HCT116 (cell line): ENCODE measurements around the gene EDNRA. TPM values are rescaled to one million over a fixed set of nuclear protein-coding genes. Genes with fewer than 3 reads are reported as not detected.
A peak's percentile ranks its signal among the peaks of the same experiment; 100 is the strongest.

Experiments used
- ATAC-seq: fragments of 200-7000 bp; cut with Tn5 transposase; 2 replicates; pipeline ENCODE4 v1.9.1; 2020; ENCODE audit warnings: mild to moderate bottlenecking, moderate library complexity
- BruUV-seq: library from RNA; stranded (reverse); fragments of 400-500 nt; replicated peaks from 2 replicates; lab custom pipeline; 2021; lab: Mats Ljungman, UMichigan
- CTCF ChIA-PET: fragments of 300-600 bp; sonication (Branson Sonifier 250); formaldehyde crosslinking; loops from one replicate; lab custom pipeline; 2021; ENCODE audit warnings: antibody characterized with exemption; lab: Charles Lee
- POLR2A ChIA-PET: fragments of 300-600, 350-600 bp; sonication (Branson Sonifier 250); formaldehyde crosslinking; loops from one replicate; lab custom pipeline; 2021; ENCODE audit warnings: antibody characterized with exemption; lab: Charles Lee
- RAD21 ChIA-PET, 2 experiments: fragments of 300-600 bp; sonication (Branson Sonifier 250); formaldehyde crosslinking; loops; one replicate each; lab custom pipeline; 2023; ENCODE audit warnings: low total read pairs in 2 of 2; ENCODE audit not compliant: uncharacterized antibody in 2 of 2, unreplicated experiment in 2 of 2, low non-redundant PET in 1 of 2; lab: Charles Lee
- DNase-seq: peaks from one replicate; pipeline ENCODE4 v3.0.0-alpha.2; 2010; ENCODE audit warnings: low read depth, low spot score
- H2AFZ ChIP-seq: fragments of 200-600 bp; shearing (Covaris generic), sonication (generic); 2 replicates; pipeline ENCODE4 v1.6.1; 2017; ENCODE audit warnings: low read depth, mixed run types, mixed read lengths, antibody characterized with exemption, low read length; ENCODE audit not compliant: poor library complexity, severe bottlenecking
- H3K27ac ChIP-seq: 2 replicates; pipeline ENCODE4 v1.5.1; 2012; ENCODE audit warnings: low read depth, low read length
- H3K27me3 ChIP-seq: fragments of 200-600 bp; sonication (generic); 2 replicates; pipeline ENCODE4 v1.6.1; 2016; ENCODE audit warnings: mixed run types, low read length, mixed read lengths; ENCODE audit not compliant: insufficient read depth
- H3K36me3 ChIP-seq, 2 experiments: fragments of 200-500 bp in 1 of 2; fragments of 200-600 bp in 1 of 2; sonication (Bioruptor generic) in 1 of 2; sonication (generic) in 1 of 2; 2 replicates each; pipeline versions ENCODE4 v1.5.1 to v1.6.1; 2014 to 2016; ENCODE audit warnings: low read length in 2 of 2, inconsistent platforms in 1 of 2, mixed read lengths in 1 of 2, mixed run types in 1 of 2; ENCODE audit not compliant: insufficient read depth in 2 of 2, control insufficient read depth in 1 of 2
- H3K4me1 ChIP-seq, 2 experiments: fragments of 200-600 bp in 1 of 2; sonication (generic) in 1 of 2; 2 replicates each; pipeline versions ENCODE4 v1.5.1 to v1.6.1; 2012 to 2017; ENCODE audit warnings: low read length in 2 of 2, inconsistent platforms in 1 of 2, mild to moderate bottlenecking in 1 of 2, mixed read lengths in 1 of 2, mixed run types in 1 of 2, moderate library complexity in 1 of 2; ENCODE audit not compliant: insufficient read depth in 2 of 2, control insufficient read depth in 1 of 2
- H3K4me2 ChIP-seq: fragments of 200-600 bp; sonication (generic); 2 replicates; pipeline ENCODE4 v1.6.1; 2017; ENCODE audit warnings: mixed run types, low read length, mixed read lengths
- H3K4me3 ChIP-seq, 2 experiments: fragments of 200-600 bp in 1 of 2; sonication (generic) in 1 of 2; replicated peaks in 1 of 2; 2 replicates each; pipeline ENCODE4 v1.5.1; 2011 to 2016; ENCODE audit warnings: low read length in 2 of 2, control low read depth in 1 of 2, low read depth in 1 of 2, mild to moderate bottlenecking in 1 of 2, mixed read lengths in 1 of 2, mixed run types in 1 of 2
- H3K79me2 ChIP-seq: fragments of 200-600 bp; sonication (generic); 2 replicates; pipeline ENCODE4 v1.6.1; 2017; ENCODE audit warnings: mild to moderate bottlenecking, mixed run types, low read length, moderate library complexity, mixed read lengths; ENCODE audit not compliant: insufficient read depth
- H3K9ac ChIP-seq: fragments of 200-600 bp; sonication (generic); 2 replicates; pipeline ENCODE4 v1.6.1; 2016; ENCODE audit warnings: low read length, mixed read lengths
- H3K9me2 ChIP-seq: fragments of 200-600 bp; sonication (generic), shearing (Covaris generic); 2 replicates; pipeline ENCODE4 v1.6.1; 2017; ENCODE audit warnings: mixed run types, mild to moderate bottlenecking, moderate library complexity; ENCODE audit not compliant: insufficient read depth
- H3K9me3 ChIP-seq, 2 experiments: fragments of 200-500 bp in 1 of 2; fragments of 200-600 bp in 1 of 2; sonication (Bioruptor generic) in 1 of 2; sonication (generic) in 1 of 2; 2 replicates each; pipeline ENCODE4 v1.6.1; 2014 to 2017; ENCODE audit warnings: low read length in 2 of 2, mixed read lengths in 2 of 2, inconsistent platforms in 1 of 2, low read depth in 1 of 2, mild to moderate bottlenecking in 1 of 2, mixed run types in 1 of 2, moderate library complexity in 1 of 2; ENCODE audit not compliant: control insufficient read depth in 1 of 2, insufficient read depth in 1 of 2
- H4K20me1 ChIP-seq: fragments of 200-600 bp; sonication (generic), shearing (Covaris generic); 2 replicates; pipeline ENCODE4 v1.6.1; 2017; ENCODE audit warnings: mixed run types, mild to moderate bottlenecking, moderate library complexity; ENCODE audit not compliant: insufficient read depth
- CBX3 ChIP-seq: IDR thresholded peaks from 2 replicates; pipeline ENCODE4 v1.6.1; 2012; ENCODE audit warnings: low read depth
- CEBPB ChIP-seq: IDR thresholded peaks from 2 replicates; pipeline ENCODE4 v1.6.1; 2012; ENCODE audit warnings: low read depth
- EGR1 ChIP-seq: IDR thresholded peaks from 2 replicates; pipeline ENCODE4 v1.6.1; 2012; ENCODE audit warnings: low read depth
- ELF1 ChIP-seq: IDR thresholded peaks from 2 replicates; pipeline ENCODE4 v1.6.1; 2012; ENCODE audit warnings: low read depth, borderline replicate concordance
- EZH2 ChIP-seq: fragments of 200-600 bp; sonication (generic); IDR thresholded peaks from 2 replicates; pipeline ENCODE4 v1.6.1; 2017; ENCODE audit warnings: antibody characterized with exemption, mixed run types
- EZH2phosphoT487 ChIP-seq: fragments of 200-600 bp; IDR thresholded peaks from 2 replicates; pipeline ENCODE4 v1.6.1; 2018; ENCODE audit warnings: antibody characterized with exemption, borderline replicate concordance
- JUND ChIP-seq: IDR thresholded peaks from 2 replicates; pipeline ENCODE4 v1.6.1; 2012
- MAX ChIP-seq: IDR thresholded peaks from 2 replicates; pipeline ENCODE4 v1.6.1; 2012
- POLR2AphosphoS5 ChIP-seq: IDR thresholded peaks from 2 replicates; pipeline ENCODE4 v1.6.1; 2011; ENCODE audit warnings: mild to moderate bottlenecking, low read depth, low read length, moderate library complexity
- RAD21 ChIP-seq: IDR thresholded peaks from 2 replicates; pipeline ENCODE4 v1.6.1; 2012; ENCODE audit warnings: low read depth, mild to moderate bottlenecking
- SP1 ChIP-seq: IDR thresholded peaks from 2 replicates; pipeline ENCODE4 v1.6.1; 2012; ENCODE audit warnings: low read depth
- ZBTB33 ChIP-seq: IDR thresholded peaks from 2 replicates; pipeline ENCODE4 v1.6.1; 2011; ENCODE audit warnings: mild to moderate bottlenecking, low read length, moderate library complexity; ENCODE audit not compliant: insufficient replicate concordance; ENCODE audit errors: extremely low read depth
- ZFX ChIP-seq: fragments of 450-650 bp; IDR thresholded peaks from 2 replicates; pipeline ENCODE4 v1.6.1; 2017
- ZNF274 ChIP-seq: fragments of 200-500 bp; sonication (Bioruptor generic); IDR thresholded peaks from 2 replicates; pipeline ENCODE4 v1.6.1; 2014; ENCODE audit warnings: mild to moderate bottlenecking, low read depth, low read length, inconsistent platforms
- intact Hi-C: fragments of 100-400 bp; cut with micrococcal nuclease; formaldehyde crosslinking; loops from 2 replicates; pipeline ENCODE4 v1.10.0; 2022
- total RNA-seq: library from RNA; stranded (reverse); gene quantifications from one replicate; pipeline ENCODE4 v1.2.1, GENCODE V29; 2021; ENCODE audit not compliant: unreplicated experiment

The EDNRA gene
- total RNA-seq, 1 experiment from 2014 or later = 2.0 TPM

GRCh38 chr4:147453561-147454141 is 27.2 kb upstream of the EDNRA start:
- POLR2A ChIA-PET = no interaction called here
- H4K20me1 ChIP-seq = no peaks in the 10 kb centered on the region
- H3K4me3 ChIP-seq = peak overlapping the region in 1 of 2 experiments; percentile 20; a peak in 2 of 4 replicates
- no peaks in the 10 kb centered on the region for H3K36me3 ChIP-seq
- intact Hi-C loops = no loop called here
- H3K27me3 ChIP-seq = no peaks in the 10 kb centered on the region
- RAD21 ChIA-PET = interaction anchor here in 1 of 2 experiments (0.7 kb wide), 1 partner anchor 12 kb away, joined by 3 read pairs; no protein-coding TSS in a partner anchor
- BruUV-seq = no TSS peak
- no peak overlapping the region for H3K4me2 ChIP-seq
- no peak for TF ChIP-seq ELF1
- no peak for TF ChIP-seq ZNF274
- TF ChIP-seq EGR1 = no peak
- TF ChIP-seq POLR2AphosphoS5 = peak; percentile 45
- no peak for TF ChIP-seq EZH2
- peak; percentile 84 for TF ChIP-seq CEBPB
- no peak for TF ChIP-seq ZFX
- no peak for TF ChIP-seq EZH2phosphoT487
- no peak for TF ChIP-seq JUND
- no peak for TF ChIP-seq CBX3
- no peak for TF ChIP-seq MAX
- TF ChIP-seq SP1 = no peak
- no peak for TF ChIP-seq ZBTB33
- TF ChIP-seq RAD21 = no peak
- H3K4me1 ChIP-seq = 0 out of 4 replicates have a peak, but pooled peaks cover 0 to 2% of the 10 kb centered on the region in 2 experiments
- H2AFZ ChIP-seq = no peak overlapping the region
- DNase-seq = peak; percentile 39
- H3K79me2 ChIP-seq = no peaks in the 10 kb centered on the region
- no peaks in the 10 kb centered on the region for H3K9me3 ChIP-seq
- no peak overlapping the region for H3K9ac ChIP-seq
- no peak overlapping the region for H3K27ac ChIP-seq
- CTCF ChIA-PET = interaction anchor here (1.0 kb wide), 1 partner anchor 65 kb away, joined by 4 read pairs; no protein-coding TSS in a partner anchor
- H3K9me2 ChIP-seq = no peaks in the 10 kb centered on the region
- ATAC-seq = peak; percentile 36; the same call in 1 of the 2 replicates
